GM19238 (cell line): Measurements from ENCODE around the gene FIGLA.
"Not testable (repeated sequence)": the region's sequence is repeated elsewhere in the genome, so short reads cannot be mapped to it uniquely, and the experiment has no call there.

Experiments
- DNase-seq: peaks from one replicate; pipeline ENCODE4 v3.0.0; 2011; ENCODE audit warnings: low spot score; ENCODE audit not compliant: insufficient read length

The FIGLA gene

DNA sequence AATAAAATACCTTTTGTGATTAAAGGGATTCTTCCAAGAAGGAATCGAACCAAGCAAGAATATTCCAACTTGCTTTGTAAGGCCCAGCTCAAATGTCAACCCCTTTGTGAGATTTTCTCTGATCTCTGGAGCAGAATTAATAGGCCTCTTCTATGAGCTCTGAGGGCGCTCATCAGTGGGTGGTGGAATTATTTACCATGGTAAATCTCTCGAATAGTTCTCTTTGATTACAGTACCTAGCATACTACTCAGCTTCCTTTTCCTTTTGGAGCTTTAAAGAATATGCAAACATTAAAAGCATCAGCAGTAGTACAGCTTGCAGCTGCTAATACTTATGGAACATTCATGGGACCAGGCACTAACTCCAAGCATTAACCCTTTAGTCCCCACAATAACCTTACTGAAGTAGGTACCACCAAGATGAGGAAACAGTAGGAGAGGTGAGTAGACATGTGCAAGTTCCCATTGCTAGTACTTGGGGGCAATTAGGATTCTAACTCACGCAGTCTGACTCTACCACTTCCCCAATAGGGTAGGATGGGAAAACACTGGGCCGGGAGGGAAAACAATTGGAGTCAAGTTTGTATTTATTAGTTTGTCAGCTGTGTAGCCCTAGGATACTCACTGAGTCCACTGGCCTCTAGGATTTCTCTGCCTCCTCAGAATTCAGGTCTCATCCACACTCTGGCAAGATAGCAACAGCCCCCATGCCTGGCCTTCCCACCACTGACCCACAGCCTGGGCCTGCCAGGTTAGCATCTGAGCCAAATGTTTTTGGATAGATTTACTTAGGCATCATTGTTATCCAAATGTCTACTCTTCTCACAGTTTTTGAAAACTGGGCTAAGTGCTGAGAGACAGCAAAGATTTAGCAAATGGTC, 44.1 kb downstream of the FIGLA start:
- no peak for DNase-seq

GRCh38 chr2:70745276-70745825, 45.1 kb downstream of the FIGLA start:
- no peak for DNase-seq

GRCh38 chr2:70744397-70744796, 46.0 kb downstream of the FIGLA start:
- DNase-seq, result no peak

GRCh38 chr2:70743677-70744076, 46.8 kb downstream of the FIGLA start:
- DNase-seq, result no peak

- DNase-seq, result no peak
Measured at GRCh38 chr2:70743068-70743467, 47.4 kb downstream of the FIGLA start.

DNA sequence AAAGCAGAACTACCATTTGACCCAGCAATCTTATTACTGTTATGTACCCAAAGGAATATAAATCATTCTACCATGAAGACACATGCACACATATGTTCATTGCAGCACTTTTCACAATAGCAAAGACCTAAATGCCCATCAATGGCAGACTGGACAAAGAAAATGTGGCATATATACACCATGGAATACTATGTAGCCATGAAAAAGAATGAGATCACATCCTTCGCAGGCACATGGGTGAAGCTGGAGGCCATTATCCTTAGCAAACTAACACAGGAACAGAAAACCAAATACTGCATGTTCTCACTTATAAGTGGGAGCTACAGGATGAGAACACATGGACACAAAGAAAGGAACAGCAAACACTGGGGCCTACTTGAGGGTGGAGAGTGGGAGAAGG, 51.0 kb downstream of the FIGLA start:
- not testable (repeated sequence) for DNase-seq

- DNase-seq, result no peak
Measured at GRCh38 chr2:70738159-70738558, 52.3 kb downstream of the FIGLA start.

- DNase-seq, result no peak
Measured at GRCh38 chr2:70735071-70735470, 55.4 kb downstream of the FIGLA start.

DNA sequence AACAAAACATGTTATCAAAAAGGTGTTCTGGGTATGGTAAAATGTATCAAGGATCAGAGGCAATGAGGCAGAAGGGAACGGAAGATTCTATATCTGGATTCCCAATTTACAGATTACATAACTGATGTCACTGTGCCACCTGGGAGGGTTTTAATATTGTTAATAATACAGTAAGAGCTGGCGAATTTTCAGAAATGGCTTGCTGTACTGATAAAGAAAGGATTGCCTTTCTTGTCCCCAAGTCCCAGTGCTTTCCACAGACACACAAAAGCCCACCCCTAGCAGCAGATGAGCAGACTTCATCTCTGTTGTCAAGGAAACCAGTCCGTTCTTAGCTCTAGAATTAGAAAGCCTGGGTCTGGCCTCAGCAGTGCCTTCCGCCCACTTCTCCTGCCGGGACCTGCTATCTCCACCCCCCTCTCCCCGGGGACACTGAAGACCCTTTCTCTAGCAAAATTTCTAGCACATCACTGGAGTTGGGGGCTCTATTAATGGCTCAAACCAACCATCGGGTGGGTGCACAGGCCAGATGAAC, 56.7 kb downstream of the FIGLA start:
- DNase-seq, result no peak

GRCh38 chr2:70732766-70733645, 57.4 kb downstream of the FIGLA start:
- DNase-seq, result no peak

DNA sequence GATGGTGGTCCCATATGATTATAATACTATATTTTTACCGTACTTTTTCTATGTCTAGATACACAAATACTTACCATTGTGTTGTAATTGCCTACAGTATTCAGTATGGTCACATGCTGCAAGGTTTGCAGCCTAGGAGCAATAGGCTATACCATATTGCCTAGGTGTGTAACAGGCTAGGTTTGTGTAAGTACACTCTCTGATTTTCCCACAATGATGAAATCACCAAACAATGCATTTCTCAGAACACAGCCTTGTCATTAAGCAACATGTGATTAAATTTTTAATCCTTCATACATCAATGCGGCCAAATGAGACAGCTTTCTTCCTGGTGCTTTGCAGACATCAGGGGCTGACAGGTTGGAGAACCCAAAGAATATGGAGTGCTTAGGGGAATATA, 59.7 kb downstream of the FIGLA start:
- no peak for DNase-seq

DNA sequence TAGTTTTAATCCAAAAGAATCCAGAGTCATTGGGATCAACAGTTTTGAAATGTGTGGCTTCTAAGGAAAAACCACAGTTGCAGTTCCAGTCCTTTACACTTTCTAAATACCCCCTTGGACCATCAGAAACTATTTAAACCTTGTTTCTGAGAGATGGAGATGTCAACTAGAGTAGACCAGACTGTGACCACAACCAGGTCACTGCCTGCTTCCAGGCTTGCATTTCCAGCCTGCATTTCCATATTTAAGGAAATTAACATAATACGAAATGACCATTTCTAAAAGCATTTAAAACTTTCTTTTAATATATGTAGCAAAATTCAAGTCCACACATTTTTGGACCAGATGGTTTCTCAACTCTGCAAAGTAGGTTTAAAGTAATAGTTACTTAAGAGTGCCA, 60.8 kb downstream of the FIGLA start:
- DNase-seq, result no peak

- DNase-seq, result no peak
Measured at GRCh38 chr2:70728128-70728527, 62.3 kb downstream of the FIGLA start.
